GM12874 (cell line): Measurements from ENCODE around the gene ZNF236.

ENCODE experiments used
- TF ChIP-seq, protein P1 (sequence below): IDR thresholded peaks from 2 replicates; pipeline ENCODE4 v1.5.1; 2011; ENCODE audit warnings: low read depth, mild to moderate bottlenecking, control low read depth, low read length, moderate library complexity; ENCODE audit not compliant: insufficient read depth

ZNF236 gene

DNA sequence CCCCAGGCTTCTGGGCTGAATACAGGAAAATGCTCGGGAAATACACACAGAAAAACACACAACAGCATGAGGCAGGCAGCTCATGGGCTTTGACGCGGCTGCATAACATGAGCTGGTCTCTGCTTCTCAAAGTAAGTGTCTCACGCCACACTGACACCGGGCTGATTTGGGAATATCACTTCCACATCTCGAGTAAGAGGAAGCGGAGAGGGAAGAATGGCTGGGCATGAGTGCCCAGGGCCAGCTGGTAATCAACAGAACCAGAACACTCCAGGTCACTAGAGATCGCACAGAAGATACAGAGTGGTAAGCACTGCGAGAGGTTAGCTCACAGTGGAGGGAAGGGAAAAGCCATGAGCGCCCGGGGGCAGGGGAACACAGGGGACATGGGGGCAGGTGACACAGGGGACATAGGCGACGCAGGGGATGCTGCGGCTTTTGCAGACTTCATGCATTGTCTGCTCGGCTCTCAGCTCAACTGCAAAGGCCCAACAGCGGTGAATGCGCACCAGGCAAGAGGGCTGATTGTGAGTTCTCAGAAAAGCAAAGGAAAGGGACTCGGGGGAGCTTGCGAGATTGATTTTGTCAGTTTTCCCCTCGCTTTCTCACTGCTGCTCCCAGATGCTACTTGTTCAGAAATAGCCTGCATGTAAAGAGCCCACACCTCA, 168.8 kb downstream of the ZNF236 start:
- TF ChIP-seq, protein P1, sequence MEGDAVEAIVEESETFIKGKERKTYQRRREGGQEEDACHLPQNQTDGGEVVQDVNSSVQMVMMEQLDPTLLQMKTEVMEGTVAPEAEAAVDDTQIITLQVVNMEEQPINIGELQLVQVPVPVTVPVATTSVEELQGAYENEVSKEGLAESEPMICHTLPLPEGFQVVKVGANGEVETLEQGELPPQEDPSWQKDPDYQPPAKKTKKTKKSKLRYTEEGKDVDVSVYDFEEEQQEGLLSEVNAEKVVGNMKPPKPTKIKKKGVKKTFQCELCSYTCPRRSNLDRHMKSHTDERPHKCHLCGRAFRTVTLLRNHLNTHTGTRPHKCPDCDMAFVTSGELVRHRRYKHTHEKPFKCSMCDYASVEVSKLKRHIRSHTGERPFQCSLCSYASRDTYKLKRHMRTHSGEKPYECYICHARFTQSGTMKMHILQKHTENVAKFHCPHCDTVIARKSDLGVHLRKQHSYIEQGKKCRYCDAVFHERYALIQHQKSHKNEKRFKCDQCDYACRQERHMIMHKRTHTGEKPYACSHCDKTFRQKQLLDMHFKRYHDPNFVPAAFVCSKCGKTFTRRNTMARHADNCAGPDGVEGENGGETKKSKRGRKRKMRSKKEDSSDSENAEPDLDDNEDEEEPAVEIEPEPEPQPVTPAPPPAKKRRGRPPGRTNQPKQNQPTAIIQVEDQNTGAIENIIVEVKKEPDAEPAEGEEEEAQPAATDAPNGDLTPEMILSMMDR: no peak

DNA sequence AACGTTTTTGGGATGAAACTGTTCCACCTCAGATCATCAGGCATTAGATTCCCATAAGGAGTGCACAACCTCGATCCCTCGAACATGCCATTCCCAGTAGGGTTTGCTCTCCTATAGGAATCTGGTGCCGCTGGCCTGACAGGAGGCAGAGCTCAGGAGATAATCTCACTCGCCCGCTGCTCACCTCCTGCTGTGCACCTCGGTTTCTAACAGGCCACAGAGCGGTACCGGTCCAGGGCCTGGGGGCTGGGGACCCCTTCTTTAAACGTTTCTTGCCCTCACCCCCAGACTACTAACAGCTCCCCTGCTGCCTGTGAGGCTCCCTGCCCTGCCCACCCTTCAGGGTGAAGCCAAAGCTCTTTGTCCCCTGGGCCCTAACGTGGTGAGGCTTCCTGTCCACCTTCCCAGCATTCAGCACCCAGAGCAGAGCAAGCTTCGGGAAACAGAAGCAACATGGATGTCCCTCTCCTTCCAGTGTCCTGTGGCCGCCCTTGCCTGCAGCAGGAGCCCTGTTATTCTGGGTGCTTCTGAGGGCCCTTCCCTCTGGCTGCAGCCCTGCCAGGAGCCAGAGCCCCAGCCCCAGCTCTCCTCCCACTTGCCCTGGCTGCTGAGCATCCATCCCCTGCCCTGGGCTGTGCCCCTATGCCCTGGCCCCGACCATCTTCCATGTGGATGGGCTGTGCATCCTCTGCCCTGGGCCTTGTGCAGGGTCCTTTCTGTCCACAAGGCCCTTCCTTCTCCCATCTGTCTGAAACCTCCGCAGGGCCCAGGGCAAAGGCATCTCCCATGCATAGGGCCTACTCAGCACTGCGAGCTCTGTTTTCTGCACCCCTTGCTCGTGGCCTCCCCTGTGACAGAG, 170.1 kb downstream of the ZNF236 start:
- TF ChIP-seq, protein P1: no peak

- TF ChIP-seq, protein P1: no peak
Observed at GRCh38 chr18:76993085-76993382, 170.7 kb downstream of the ZNF236 start.

DNA sequence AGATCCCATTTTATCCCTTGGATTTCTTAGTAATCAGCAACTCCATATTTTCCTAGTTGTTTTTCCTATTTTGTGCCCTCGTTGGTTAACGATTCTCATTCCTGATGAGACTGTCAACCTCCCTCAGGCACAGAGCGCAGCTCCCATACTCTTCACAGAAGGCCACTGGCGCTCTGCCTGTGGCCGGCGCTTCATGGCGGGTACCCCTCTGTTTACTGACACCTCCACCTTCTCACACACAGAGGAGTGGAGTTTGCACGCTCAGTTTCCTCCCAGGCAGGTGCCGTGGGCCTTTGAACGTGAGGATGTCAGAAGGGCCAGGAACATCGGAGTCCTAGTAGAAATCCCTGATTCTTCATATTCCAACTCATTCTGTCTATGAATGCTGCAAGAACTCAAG, 171.2 kb downstream of the ZNF236 start:
- TF ChIP-seq, protein P1: no peak

DNA sequence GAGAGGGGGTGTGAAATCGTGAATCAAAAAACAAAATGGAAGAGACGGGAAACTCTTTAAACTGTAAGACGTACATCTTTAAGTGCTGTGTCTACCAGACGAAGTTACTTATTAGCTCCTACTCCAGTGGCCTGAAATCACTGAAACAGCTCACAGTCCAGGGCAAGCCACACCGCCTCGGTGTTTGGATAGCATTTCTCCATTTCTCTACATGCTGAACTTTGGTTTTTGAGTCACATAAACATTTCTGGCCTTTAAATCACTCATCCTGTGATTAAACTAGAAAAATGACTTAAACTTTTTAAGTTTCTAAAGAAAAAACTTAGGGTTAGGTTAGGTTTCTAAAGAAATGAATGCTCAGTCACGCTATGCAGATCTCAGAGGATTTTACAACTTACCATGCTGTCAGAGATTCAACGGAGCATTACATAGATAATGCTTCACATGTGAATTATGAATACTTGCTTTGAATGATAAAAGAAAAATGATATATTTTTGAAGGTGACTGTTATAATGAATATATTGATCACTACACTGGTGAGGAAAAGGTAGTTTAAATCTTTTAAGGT, 171.8 kb downstream of the ZNF236 start:
- TF ChIP-seq, protein P1: no peak

DNA sequence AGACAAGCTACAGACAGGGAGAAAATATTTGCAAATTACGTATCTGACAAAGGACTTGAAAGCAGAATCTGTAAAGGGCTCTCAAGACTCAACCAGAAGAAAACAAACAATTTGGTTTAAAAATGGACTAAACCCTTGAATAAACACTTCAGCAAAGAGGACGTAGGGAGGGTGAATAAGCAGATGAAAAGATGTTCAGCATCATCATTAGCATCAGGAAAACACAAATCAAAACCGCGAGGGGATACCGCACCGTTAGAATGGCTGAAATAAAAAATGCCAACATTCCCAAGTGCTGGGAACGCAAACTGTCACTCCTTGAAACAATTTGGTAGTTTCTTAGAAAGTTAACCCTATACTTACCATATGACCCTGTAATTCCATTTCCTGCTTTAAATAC, 173.5 kb downstream of the ZNF236 start:
- TF ChIP-seq, protein P1: no peak

DNA sequence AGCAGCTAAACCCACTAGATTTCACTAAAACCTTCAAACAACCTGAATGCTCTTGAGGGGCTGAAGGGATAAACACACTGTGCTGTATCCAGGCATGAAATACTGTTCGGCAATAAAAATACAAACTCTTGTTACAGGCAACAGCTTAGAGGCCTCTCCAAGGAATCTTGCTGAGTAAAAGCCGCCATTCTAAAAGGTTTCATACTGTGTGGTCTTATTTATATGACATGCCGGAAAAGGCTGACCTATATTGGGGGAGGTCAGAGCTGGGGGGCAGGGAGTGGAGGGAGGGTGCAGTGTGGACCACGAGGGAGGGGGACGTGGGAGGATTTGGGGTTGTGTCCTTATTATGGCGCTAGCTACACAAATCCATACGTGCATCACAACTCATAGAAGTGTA, 174.1 kb downstream of the ZNF236 start:
- TF ChIP-seq, protein P1: no peak
